GM15510 (cell line): Measurements from ENCODE around the gene GRIN1.

Experiments used
- POLR2A ChIP-seq: IDR thresholded peaks from 3 replicates; pipeline ENCODE4 v1.6.1; 2011; ENCODE audit warnings: borderline replicate concordance; ENCODE audit not compliant: insufficient read length; ENCODE audit errors: extremely low read depth

The GRIN1 gene

GRCh38 chr9:137212520-137212919 lies 73.6 kb downstream of the GRIN1 start:
- no peak for TF ChIP-seq POLR2A

DNA sequence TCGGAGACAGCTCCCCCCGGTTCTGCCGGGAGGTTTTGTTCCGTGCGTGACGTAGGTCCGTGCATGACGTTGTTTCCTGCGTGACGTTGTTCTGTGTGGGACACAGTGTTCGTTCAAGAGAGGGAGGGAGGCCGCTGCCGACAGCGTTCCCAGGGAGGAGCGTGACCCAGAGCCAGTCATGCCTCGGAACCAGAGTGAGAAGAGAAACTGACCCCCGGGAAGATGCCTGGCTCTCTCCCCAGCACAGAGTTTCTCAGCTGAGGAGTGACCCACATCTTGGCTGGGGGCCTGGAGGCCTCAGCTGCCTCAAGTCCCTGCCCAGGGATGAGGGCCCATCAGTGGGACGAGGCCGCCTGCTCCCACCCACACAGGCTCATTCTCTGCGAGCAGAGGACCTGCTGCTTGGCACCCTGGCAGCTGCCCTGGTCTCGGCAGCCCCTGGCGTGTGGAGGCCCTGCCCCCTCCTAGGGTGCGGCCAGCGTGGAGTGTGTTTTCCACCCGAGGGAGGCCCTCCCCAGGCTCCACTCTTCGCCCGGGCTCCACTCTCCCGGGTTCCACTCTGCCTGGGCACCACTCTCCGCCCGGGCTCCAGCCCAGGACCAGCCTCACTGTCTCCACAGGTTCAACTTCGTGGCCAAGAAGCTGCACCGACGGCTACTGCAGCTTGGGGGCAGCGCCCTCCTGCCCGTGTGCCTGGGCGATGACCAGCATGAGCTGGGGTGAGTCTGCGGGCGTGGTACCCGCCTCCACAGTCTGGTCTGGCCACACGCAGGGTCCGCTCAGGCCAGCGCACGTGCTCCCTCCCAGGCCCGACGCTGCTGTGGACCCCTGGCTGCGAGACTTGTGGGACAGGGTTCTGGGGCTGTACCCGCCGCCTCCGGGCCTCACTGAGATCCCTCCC lies 74.5 kb downstream of the GRIN1 start:
- TF ChIP-seq POLR2A = no peak

- TF ChIP-seq POLR2A = no peak
These were observed 75.7 kb downstream of the GRIN1 start for GRCh38 chr9:137214620-137215019.

DNA sequence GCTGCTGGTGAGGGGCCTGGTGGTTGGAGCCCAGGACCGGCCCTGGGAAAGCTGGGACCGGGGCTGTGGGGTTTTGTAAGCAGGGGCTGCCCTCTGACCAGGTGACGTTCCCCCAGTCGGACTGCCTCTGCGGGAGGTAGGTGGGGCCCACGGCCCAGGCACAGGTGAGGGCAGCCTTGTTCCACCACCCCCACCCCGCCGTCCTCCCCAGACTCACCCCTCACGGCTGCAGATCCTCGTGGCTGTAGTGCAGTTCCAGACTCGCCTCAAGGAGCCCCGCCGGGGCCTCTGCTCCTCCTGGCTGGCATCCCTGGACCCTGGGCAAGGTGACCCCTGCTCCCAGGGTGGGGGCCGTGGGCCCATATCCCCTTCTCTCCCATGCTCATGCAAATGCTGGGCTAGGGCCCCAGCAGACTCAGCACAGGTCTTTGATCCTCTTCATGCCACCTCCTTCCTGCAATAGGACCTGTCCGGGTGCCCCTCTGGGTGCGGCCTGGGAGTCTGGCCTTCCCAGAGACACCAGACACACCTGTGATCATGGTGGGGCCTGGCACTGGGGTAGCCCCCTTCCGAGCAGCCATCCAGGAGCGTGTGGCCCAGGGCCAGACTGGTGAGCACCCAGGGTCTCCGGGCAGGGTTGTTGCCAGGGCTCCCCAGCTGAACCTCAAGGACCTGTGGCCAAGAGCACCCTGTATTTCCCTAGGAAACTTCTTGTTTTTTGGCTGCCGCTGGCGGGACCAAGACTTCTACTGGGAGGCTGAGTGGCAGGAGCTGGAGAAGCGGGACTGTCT lies 76.4 kb downstream of the GRIN1 start:
- TF ChIP-seq POLR2A = no peak

DNA sequence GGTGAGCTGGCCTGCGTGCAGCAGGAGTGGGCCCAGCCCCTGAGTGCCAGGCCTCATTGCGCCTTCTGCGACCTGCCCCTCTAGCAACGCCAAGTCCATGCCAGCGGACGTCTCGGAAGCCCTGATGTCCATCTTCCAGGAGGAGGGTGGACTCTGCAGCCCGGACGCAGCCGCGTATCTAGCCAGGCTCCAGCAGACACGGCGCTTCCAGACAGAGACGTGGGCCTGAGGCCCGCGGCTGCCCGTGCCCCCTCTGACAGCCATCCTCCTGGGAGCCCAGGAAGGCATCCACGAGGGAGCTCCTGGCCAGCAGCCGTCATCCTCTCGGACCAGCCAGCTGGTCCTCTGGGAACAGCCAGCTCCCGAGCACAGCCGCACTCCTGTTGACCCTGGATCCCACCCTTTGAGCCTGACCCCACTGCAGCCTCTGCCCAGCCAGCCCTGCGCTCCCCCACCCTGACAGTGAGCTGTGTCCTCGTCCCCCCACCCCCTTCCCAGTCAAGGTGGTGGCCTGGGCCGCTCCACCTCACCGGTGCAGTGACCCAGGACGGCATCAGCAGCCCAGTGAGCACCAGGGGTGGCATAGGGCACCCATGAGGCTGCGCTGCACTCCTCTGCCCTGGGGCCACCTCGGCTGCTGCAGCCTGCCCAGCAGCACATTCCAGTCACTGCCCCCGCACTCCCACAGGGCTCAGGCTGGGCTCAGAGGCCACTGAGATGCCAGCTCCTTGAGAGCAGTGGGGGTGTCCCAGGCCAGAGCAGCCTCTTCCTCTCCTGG lies 77.4 kb downstream of the GRIN1 start:
- TF ChIP-seq POLR2A = no peak

DNA sequence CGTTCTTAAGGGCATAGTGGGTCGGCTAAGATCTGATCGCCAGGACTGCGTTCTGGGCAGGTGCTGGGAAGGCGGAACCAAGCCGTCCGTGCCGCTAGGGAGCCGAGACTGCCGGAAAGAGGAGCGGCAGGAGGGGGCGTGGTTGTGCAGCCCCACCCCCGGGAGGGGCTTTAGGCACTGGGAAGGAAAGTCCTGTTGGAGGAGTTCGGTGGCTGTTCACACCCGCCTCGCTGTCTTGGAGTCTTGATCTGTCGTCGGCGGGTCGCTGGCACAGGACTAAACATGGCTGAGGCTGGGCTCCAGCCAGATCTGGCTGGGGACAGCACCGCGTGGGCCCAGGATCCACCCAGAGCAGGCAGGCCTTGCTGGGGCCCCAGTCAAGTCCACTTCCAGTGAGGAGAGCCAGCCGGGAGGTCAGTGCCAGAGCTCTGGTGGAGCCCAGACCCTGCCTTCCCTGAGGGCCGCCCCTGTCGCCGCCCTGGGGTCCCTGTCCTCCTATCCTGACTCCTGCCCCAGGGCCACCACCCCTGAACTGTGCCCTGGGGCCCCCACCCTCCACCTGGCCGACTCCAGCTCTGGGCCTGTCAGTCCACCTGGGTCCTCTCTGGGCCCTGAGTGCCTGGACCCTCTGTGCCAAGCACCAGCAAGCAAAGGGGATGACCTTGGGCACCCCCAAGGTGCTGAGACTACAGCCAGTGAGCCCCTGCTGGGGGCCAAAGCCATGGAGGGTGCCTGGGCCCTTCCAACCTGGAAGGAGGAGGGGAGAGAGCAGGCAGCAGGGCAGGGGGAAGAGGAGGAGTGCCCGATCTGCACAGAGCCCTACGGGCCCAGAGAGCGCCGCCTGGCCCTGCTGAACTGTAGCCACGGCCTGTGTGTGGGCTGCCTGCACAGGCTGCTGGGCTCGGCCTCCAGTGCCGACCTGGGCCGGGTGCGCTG lies 78.6 kb downstream of the GRIN1 start:
- no peak for TF ChIP-seq POLR2A

GRCh38 chr9:137218212-137218753 lies 79.3 kb downstream of the GRIN1 start:
- TF ChIP-seq POLR2A = no peak
